Neuron (in vitro differentiated cells): ENCODE measurements around the gene TTLL11.
"Not testable (repeated sequence)": the region's sequence is repeated elsewhere in the genome, so short reads cannot be mapped to it uniquely, and the experiment has no call there.

Source experiments
- H2AFZ ChIP-seq: one replicate; pipeline ENCODE4 v1.6.1; 2013; ENCODE audit warnings: low read depth, mild to moderate bottlenecking, inconsistent platforms, low read length, moderate library complexity
- H3K27me3 ChIP-seq: one replicate; pipeline ENCODE4 v1.6.1; 2013; ENCODE audit warnings: low read length; ENCODE audit not compliant: insufficient read depth
- H3K36me3 ChIP-seq: one replicate; pipeline ENCODE4 v1.6.1; 2013; ENCODE audit warnings: low read length; ENCODE audit not compliant: insufficient read depth
- H3K4me1 ChIP-seq: one replicate; pipeline ENCODE4 v1.6.1; 2013; ENCODE audit warnings: low read length; ENCODE audit not compliant: insufficient read depth
- H3K4me3 ChIP-seq: 2 replicates; pipeline ENCODE4 v1.5.1; 2013; ENCODE audit warnings: mild to moderate bottlenecking, low read length, moderate library complexity
- H3K9me3 ChIP-seq: one replicate; pipeline ENCODE4 v1.6.1; 2013; ENCODE audit warnings: low read length

Gene TTLL11

DNA sequence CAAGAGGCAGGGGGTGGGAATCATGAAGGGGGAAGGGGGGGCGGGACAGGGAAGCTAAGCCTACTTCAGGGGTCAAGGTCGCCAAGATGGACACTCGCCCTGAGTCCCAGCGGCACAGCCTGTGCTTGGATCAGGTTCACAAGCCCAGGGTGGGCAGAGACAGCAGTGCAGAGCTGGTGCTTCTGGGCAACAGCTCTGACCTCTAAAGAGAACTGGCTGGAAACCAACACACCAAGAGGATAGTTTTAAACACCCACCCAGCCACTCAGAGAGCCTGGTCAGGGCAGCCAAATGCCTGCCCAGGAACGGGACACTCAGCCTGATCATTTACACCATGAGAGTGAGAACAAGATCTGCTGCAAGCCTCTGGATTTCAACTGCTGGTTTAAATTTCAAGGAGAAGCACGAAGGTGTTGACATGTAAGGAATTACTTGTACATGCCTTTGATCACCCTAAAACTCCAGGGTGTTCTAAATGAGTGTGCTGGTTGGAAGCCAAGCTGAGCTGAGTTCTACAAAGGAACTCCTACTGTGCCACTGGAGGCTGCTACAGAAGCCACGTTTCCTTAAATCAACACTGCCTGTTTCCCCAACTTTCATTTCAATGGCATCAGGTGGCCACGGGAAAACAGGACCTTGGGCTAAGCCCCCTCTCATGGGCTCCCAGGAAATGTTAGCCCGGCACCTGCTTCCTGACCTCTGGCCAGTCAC lies 91.5 kb downstream of the TTLL11 start:
- no peaks in the 10 kb centered on the region for H3K4me1 ChIP-seq
- no peak overlapping the region for H2AFZ ChIP-seq
- H3K27me3 ChIP-seq = no peaks in the 10 kb centered on the region
- H3K36me3 ChIP-seq = no peaks in the 10 kb centered on the region
- H3K9me3 ChIP-seq = no peaks in the 10 kb centered on the region
- no peak overlapping the region for H3K4me3 ChIP-seq

DNA sequence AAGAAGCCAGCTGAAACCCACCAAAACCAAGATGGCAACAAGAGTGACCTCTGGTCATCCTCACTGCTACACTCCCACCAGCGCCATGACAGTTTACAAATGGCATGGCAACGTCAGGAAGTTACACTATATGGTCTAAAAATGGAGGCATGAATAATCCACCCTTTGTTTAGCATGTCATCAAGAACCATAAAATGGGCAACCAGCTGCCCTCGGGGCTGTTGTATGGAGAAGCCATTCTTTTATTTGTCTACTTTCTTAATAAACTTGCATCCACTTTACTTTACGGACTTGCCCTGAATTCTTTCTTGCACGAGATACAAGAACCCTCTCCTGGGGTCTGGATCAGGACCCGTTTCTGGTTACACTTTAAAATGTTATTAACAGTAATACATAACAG lies 92.6 kb downstream of the TTLL11 start:
- not testable (repeated sequence) for H3K36me3 ChIP-seq, H3K27me3 ChIP-seq, H3K4me3 ChIP-seq, H2AFZ ChIP-seq, H3K4me1 ChIP-seq, H3K9me3 ChIP-seq

DNA sequence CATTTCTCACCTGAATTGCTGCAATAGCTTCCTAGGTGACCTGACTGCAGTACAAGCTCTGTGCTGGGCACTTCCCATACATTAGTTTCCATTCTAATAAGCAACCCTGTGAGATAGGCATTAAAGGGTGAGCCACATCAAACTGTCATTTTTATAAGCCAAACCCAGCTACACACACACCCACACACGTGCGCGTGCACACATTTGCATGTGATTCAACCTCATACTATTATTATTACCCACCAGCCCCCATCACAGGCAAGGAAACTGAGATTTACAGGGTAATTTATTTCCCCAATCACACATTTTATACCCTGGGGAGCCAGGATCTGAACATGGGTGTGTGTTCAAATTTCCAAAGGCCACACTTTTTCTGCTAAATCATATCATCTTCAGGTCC lies 93.6 kb downstream of the TTLL11 start:
- no peaks in the 10 kb centered on the region for H3K9me3 ChIP-seq
- no peak overlapping the region for H2AFZ ChIP-seq
- H3K27me3 ChIP-seq = no peaks in the 10 kb centered on the region
- H3K4me1 ChIP-seq = no peaks in the 10 kb centered on the region
- H3K4me3 ChIP-seq = no peak overlapping the region
- H3K36me3 ChIP-seq = no peaks in the 10 kb centered on the region

DNA sequence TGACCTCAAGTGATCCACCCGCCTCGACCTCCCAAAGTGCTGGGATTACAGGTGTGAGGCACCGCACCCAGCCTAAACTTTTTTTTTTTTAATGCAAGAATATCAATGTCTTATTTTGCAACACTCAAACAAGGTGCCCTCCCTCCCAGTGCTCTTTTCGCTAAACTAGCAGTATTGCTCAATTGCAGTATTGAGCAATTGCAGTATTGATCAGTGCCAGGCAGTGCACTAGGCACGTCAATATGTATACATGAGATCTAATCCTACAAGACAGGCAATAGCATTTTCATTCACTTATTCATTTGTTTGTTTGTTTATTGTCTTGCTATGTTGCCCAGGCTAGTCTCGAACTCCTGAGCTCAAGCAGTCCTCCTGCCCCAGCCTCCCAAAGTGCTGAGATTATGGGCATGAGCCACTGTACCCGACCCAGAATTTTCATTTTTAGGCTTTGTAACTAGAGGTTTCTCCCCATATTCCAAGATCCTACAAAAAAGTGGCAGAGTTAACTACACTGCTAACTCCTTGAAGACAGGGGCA lies 94.5 kb downstream of the TTLL11 start:
- Histone ChIP-seq H3K36me3 (no peaks in the 10 kb centered on the region), H3K4me3 (no peak overlapping the region), H3K27me3 (no peaks in the 10 kb centered on the region), H3K4me1 (no peaks in the 10 kb centered on the region), H3K9me3 (no peaks in the 10 kb centered on the region), H2AFZ (no peak overlapping the region)

DNA sequence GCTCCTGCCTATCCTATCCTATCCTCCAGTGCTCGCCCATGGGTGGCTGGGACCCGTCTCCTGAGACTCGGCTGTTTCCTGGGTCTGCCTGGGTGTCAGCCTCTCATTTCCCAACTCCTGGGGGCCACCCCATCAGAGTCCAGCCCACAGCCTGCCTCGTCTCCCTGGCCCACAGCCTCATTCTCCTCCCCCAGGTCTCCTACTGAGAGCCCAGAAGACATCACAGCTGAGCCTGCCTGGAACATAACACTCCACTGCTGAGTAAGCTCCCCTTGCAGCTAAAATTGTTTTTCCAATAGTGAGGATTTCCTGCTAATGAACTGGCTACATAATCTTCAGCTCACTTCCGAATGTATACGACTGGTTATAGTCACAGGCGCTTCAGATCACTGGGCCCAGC lies 95.3 kb downstream of the TTLL11 start:
- Histone ChIP-seq H3K9me3 (no peaks in the 10 kb centered on the region), H2AFZ (no peak overlapping the region), H3K27me3 (no peaks in the 10 kb centered on the region), H3K36me3 (no peaks in the 10 kb centered on the region), H3K4me1 (no peaks in the 10 kb centered on the region), H3K4me3 (no peak overlapping the region)

DNA sequence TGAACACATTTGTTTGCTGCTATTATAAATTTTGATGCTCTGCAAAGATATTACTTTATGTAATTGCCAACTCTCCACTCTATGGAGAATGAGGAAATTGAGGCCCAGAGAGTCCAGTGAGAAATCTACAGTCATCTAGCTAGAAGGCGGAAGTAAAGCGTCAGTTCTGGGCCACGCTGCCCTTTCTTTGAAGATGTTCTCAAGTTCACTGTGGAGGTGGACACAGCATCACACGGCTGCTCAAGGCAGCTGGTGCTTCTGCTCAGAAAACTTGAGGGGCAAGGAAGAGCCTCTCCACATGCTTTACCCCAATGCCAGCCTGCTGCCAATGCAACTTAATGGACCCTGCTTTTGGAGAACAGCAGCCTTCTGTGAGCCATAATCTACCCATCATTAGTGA lies 96.3 kb downstream of the TTLL11 start:
- Histone ChIP-seq H3K27me3 (no peaks in the 10 kb centered on the region), H3K36me3 (no peaks in the 10 kb centered on the region)

DNA sequence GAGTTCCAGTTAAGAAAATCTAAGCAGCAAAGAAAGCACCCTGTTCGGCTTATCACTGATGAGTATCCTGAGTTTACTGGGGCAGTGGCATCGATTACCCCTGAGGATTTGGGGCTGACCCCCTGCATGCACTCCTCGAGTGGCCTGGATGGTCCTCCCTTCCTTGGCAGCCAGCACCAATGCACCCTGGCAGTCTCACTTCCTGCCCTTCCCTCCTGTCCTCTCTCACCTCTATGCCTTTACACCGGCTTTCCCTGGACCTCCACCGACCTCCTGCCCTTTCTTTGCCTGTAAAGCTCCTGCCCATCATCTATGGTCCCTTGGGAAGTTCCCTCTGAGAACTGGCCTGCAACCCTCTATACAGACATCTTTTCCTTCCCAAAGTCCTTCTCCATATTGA lies 97.1 kb downstream of the TTLL11 start:
- no peaks in the 10 kb centered on the region for H3K36me3 ChIP-seq
- no peaks in the 10 kb centered on the region for H3K9me3 ChIP-seq
- H3K4me1 ChIP-seq = no peaks in the 10 kb centered on the region
- H2AFZ ChIP-seq = no peak overlapping the region
- H3K27me3 ChIP-seq = no peaks in the 10 kb centered on the region
- H3K4me3 ChIP-seq = no peak overlapping the region

More for the DNA sequence above, 96.3 kb downstream of the TTLL11 start:
- Histone ChIP-seq H3K4me1 (no peaks in the 10 kb centered on the region), H2AFZ (no peak overlapping the region), H3K4me3 (no peak overlapping the region), H3K9me3 (no peaks in the 10 kb centered on the region)

DNA sequence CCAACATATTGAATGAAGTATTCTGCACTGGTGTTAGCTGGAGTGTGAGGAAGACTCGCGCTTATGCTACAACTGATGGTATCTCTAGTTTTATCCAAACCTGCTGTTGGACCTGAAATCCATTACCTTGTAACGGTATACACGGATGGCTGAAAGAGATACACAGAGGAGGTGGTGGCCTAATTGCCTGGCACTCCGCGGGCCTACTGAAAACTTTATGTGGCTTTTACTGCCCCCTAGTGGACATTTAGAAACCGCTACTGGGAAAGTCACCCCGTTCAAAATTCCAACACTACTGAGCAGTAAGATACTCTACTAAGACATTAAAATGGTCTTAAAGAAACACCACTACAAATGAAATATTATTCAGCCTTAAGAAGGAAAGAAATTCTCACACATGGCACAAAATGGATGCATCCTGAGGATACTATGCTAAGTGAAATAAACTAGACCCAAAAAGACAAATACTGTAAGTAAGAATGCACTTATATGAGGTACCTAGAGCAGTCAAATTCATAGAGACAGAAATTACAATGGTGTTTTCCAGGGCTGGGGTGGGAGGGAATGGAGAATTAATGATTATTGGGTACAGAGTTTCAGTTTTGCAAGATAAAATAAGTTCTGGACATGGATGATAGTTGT lies 100.4 kb downstream of the TTLL11 start:
- Histone ChIP-seq H3K27me3 (no peaks in the 10 kb centered on the region), H3K9me3 (no peaks in the 10 kb centered on the region)

DNA sequence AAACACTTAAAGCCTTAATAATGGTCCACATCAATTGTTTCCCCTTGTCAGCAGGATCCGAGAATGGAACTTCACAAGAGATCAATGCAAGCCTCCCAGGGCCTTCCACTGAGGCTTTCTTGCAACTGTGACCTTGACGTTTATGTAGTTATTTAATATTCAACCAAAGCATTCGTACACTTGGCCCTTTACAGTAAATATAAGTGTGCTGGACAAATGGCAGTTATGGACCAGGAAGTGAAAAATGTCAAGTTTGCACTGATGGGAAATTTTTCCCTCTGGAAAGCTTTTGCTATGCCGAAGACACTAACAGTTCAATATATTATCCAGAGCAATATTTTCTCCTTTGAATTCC lies 101.8 kb downstream of the TTLL11 start:
- Histone ChIP-seq H3K9me3 (no peaks in the 10 kb centered on the region), H3K4me1 (no peaks in the 10 kb centered on the region), H3K27me3 (no peaks in the 10 kb centered on the region), H2AFZ (no peak overlapping the region), H3K36me3 (no peaks in the 10 kb centered on the region), H3K4me3 (no peak overlapping the region)

More for the DNA sequence above, 100.4 kb downstream of the TTLL11 start:
- Histone ChIP-seq H3K4me3 (no peak overlapping the region), H3K36me3 (no peaks in the 10 kb centered on the region), H3K4me1 (no peaks in the 10 kb centered on the region), H2AFZ (no peak overlapping the region)

DNA sequence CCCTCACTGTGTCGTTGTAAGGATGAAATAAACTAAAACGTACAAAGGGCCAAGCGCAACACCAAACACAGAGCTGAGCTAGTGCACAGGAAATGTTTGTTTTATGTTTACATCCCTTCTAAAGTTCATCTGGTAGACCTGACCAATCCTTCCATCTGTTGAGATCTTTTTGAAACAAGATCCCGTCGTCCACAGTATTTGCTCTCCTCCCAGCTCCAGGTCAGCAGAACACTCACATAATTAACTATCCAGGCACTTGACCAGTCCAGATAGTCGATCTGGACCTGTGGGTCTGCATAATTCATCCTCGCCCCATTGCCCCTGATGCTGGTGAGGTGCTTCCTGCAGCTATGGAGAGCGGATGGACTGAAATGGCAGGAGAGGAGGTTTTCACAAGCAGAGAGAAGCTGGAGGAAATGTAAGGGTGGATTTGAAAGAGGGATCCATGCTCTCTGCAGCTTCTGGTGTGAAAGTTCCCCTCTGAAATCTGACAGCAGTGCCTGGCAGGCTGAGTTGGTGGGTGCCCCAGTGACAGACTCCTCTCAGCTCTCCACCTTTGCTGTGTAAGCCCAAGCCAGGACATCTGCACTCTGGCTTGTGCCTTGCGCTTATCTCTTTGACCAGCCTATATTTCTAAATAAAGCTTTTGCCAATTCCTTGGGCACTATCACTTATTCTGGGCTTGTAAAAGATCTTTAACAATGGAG lies 102.4 kb downstream of the TTLL11 start:
- Histone ChIP-seq H3K4me1 (no peaks in the 10 kb centered on the region), H3K4me3 (no peak overlapping the region), H3K9me3 (no peaks in the 10 kb centered on the region), H2AFZ (no peak overlapping the region), H3K36me3 (no peaks in the 10 kb centered on the region), H3K27me3 (no peaks in the 10 kb centered on the region)

DNA sequence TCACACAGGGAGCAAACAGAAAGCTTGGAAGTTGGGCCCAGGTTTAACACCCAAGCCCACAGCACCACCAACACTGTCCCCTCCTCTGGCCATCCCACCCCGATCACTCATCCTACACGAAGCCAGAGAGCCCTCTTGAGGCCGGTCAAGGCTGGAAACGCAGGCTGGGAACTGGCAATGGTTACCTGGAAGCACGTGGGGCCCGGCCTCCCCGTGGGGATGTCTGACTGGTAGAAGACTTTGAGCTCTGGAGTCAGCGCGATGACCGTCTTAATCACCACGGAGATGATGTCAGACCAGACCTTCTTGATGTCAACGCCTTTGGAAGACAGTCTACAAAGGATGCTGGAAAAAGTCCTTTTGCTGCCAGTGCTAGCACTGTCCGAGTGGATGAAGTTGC lies 104.1 kb downstream of the TTLL11 start:
- no peaks in the 10 kb centered on the region for H3K27me3 ChIP-seq
- H2AFZ ChIP-seq = no peak overlapping the region

DNA sequence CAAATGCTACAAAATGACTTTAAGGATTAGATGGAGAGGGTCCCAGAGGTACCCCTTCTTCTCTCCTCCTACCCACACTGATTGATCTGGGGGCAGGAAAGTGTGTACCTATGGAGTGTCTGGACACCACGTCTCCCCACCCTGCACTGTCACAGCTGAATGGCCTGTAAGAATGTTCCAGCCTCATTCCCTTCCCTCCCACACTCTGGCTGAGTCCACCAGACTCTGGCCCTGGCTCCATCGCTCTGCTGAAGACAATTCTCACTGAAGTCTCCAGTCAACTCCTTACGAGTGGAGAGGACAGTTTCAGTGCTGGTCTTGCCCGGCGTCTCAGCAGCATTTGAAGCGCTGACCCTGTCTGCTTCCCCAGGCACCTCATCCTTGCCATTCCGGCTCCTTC lies 105.8 kb downstream of the TTLL11 start:
- H2AFZ ChIP-seq = no peak overlapping the region
- no peaks in the 10 kb centered on the region for H3K4me1 ChIP-seq
- H3K9me3 ChIP-seq = no peaks in the 10 kb centered on the region

More for the DNA sequence above, 104.1 kb downstream of the TTLL11 start:
- no peaks in the 10 kb centered on the region for H3K36me3 ChIP-seq
- no peak overlapping the region for H3K4me3 ChIP-seq
- H3K9me3 ChIP-seq = no peaks in the 10 kb centered on the region
- H3K4me1 ChIP-seq = no peaks in the 10 kb centered on the region

DNA sequence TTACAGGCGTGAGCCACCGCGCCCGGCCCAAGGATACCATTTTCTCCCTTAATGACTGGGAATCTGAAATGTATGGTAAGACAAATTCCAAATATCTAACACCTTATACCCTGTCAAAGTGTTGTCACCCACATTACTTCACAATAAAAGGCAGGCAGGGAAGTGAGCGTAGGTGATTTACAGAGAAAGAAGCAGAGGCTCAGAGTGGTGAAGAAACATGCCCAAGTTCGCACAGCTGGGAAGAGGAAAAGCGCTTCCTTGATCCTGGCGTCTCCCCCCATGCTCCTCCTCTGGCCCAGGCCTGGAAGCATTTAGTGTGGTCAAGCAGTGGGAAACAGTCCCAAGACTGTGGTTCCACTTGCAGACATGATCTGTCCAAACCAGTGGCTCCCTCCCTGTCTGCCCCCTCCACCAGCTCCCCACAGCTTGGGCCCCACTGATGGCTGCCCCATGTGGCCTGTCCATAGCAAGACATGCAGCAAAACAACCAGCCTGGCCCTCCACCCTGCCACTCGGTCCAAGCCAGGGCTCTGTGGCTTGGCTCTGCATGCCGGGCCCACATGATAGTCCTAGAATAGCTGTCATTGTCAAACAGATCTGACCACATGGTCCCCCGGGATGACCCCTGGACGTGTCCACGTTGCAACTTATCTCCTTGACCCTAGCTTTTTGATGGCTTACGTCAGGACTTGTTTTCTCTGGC lies 107.2 kb downstream of the TTLL11 start:
- Histone ChIP-seq H2AFZ (no peak overlapping the region), H3K27me3 (no peaks in the 10 kb centered on the region), H3K36me3 (no peaks in the 10 kb centered on the region), H3K9me3 (no peaks in the 10 kb centered on the region), H3K4me1 (no peaks in the 10 kb centered on the region), H3K4me3 (no peak overlapping the region)

More for the DNA sequence above, 105.8 kb downstream of the TTLL11 start:
- Histone ChIP-seq H3K36me3 (no peaks in the 10 kb centered on the region), H3K27me3 (no peaks in the 10 kb centered on the region), H3K4me3 (no peak overlapping the region)
